Measurements from ENCODE around the gene AFF3.

Gene AFF3

GRCh38 chr2:99888617-99889016, 253.8 kb downstream of the AFF3 start:
- DNase-seq (ENCODE audit: low read depth in 2 of 2) = no peak

- no peak for DNase-seq (ENCODE audit: low read depth in 2 of 2)
Measured at GRCh38 chr2:99886418-99886817, 256.0 kb downstream of the AFF3 start.

GRCh38 chr2:99883358-99883757, 259.0 kb downstream of the AFF3 start:
- DNase-seq (ENCODE audit: low read depth in 2 of 2) = no peak

GRCh38 chr2:99881901-99882591, 260.3 kb downstream of the AFF3 start:
- no peak for DNase-seq (ENCODE audit: low read depth in 2 of 2)

- no peak for DNase-seq (ENCODE audit: low read depth in 2 of 2)
Measured at GRCh38 chr2:99880964-99881294, 261.5 kb downstream of the AFF3 start.

- no peak for DNase-seq (ENCODE audit: low read depth in 2 of 2)
Measured at GRCh38 chr2:99880148-99880963, 262.0 kb downstream of the AFF3 start.

GRCh38 chr2:99879481-99879880, 262.9 kb downstream of the AFF3 start:
- no peak for DNase-seq (ENCODE audit: low read depth in 2 of 2)

GRCh38 chr2:99878581-99879350, 263.6 kb downstream of the AFF3 start:
- no peak for DNase-seq (ENCODE audit: low read depth in 2 of 2)

- no peak for DNase-seq (ENCODE audit: low read depth in 2 of 2)
Measured at GRCh38 chr2:99877963-99878362, 264.4 kb downstream of the AFF3 start.

- no peak for DNase-seq (ENCODE audit: low read depth in 2 of 2)
Measured at GRCh38 chr2:99876956-99877355, 265.4 kb downstream of the AFF3 start.

- no peak for DNase-seq (ENCODE audit: low read depth in 2 of 2)
Measured at GRCh38 chr2:99875627-99876201, 266.7 kb downstream of the AFF3 start.

- no peak for DNase-seq (ENCODE audit: low read depth in 2 of 2)
Measured at GRCh38 chr2:99868260-99868659, 274.1 kb downstream of the AFF3 start.

- DNase-seq (ENCODE audit: low read depth in 2 of 2) = no peak
Measured at GRCh38 chr2:99867770-99868169, 274.6 kb downstream of the AFF3 start.

- no peak for DNase-seq (ENCODE audit: low read depth in 2 of 2)
Measured at GRCh38 chr2:99865818-99866676, 276.3 kb downstream of the AFF3 start.

- DNase-seq (ENCODE audit: low read depth in 2 of 2) = no peak
Measured at GRCh38 chr2:99864561-99865553, 277.5 kb downstream of the AFF3 start.

GRCh38 chr2:99863903-99864270, 278.5 kb downstream of the AFF3 start:
- no peak for DNase-seq (ENCODE audit: low read depth in 2 of 2)

GRCh38 chr2:99863236-99863902, 279.0 kb downstream of the AFF3 start:
- DNase-seq (ENCODE audit: low read depth in 2 of 2) = no peak

- DNase-seq (ENCODE audit: low read depth in 2 of 2) = no peak
Measured at GRCh38 chr2:99862566-99862965, 279.8 kb downstream of the AFF3 start.

- no peak for DNase-seq (ENCODE audit: low read depth in 2 of 2)
Measured at GRCh38 chr2:99861376-99861760, 281.0 kb downstream of the AFF3 start.

All from stimulated activated CD8-positive, alpha-beta memory T cell treated with anti-CD3 and anti-CD28 coated beads, Interleukin-2, amount 100 ng/mL, for 48 hours (primary cell).